Limb (tissue), 2 donors: ENCODE measurements around the gene KCNJ3.

Source experiments
- DNase-seq, 2 donors: peaks; one replicate each; pipeline ENCODE4 v3.0.0-alpha.2; 2016; ENCODE audit errors: extremely low spot score in 2 of 2

The KCNJ3 gene

GRCh38 chr2:154707994-154708575, 9.6 kb downstream of the KCNJ3 start:
- no peak for DNase-seq

DNA sequence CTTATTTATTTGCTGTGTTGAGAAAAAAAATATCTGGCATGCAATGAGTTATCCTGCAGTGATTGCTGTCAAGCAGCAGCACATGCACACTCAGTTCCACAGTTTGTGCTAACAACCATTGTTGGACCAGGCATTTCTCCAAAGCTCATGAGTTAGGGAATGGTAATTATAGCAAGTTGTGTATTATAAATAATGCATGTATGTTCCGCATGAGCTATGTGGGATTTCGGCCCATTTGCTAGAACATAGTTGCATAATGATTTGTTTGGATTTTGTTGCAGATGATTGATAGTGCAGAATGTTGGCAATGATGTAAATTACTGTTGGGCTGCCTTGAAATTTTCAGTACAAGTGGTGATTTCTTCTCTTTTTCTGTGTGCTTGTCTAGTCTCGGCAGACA, 10.7 kb downstream of the KCNJ3 start:
- no peak for DNase-seq

GRCh38 chr2:154710078-154710477, 11.6 kb downstream of the KCNJ3 start:
- DNase-seq, result no peak

DNA sequence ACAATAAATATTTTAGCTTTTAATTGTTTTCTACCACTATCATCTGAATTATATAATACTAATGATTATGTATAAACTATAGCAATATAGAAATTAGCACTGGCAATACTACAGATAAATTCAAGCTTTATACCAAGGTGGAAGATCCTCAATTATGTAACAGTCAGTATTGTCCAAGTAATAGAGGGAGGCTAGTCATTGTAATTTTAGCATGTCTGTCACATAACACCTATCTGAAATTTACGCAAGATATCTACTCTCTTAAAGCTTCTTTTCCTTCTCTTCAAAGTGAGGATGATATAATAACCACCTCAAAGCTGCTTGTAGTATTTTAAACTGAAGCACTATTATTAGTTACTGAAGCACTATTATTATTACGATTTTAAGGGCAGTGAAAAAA, 12.2 kb downstream of the KCNJ3 start:
- DNase-seq, result no peak

- no peak for DNase-seq
Observed at GRCh38 chr2:154713675-154714074, 15.2 kb downstream of the KCNJ3 start.

GRCh38 chr2:154720651-154721050, 22.2 kb downstream of the KCNJ3 start:
- DNase-seq, result no peak

- DNase-seq, result no peak
Observed at GRCh38 chr2:154724194-154724797, 25.8 kb downstream of the KCNJ3 start.

GRCh38 chr2:154740361-154740760, 41.9 kb downstream of the KCNJ3 start:
- DNase-seq, result peak in 1 of 2 donors; percentile 14

DNA sequence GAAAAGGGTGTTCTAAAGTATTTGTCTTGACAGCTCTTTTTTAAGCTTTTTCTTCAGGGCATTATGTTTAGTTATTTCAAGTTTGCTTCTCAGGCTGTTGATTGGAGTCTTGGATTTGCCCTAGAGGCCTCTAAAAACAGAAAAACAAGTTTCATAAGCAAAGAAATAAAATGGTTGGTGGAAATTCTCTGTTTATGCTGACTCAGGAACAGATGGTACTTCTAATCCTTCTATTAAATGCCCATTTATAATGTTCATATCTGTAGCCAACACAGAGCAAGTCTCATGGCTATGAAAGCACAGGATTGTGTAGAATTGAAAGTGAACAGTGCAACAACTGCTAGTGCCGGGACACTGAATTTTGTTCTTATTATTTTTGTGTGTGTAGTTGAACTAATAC, 60.4 kb downstream of the KCNJ3 start:
- peak in 1 of 2 donors; percentile 4 for DNase-seq

GRCh38 chr2:154762638-154763037, 64.1 kb downstream of the KCNJ3 start:
- DNase-seq, result no peak

GRCh38 chr2:154771664-154772284, 73.3 kb downstream of the KCNJ3 start:
- DNase-seq, result no peak

- no peak for DNase-seq
Observed at GRCh38 chr2:154776825-154777224, 78.3 kb downstream of the KCNJ3 start.

- no peak for DNase-seq
Observed at GRCh38 chr2:154794406-154794805, 95.9 kb downstream of the KCNJ3 start.

- no peak for DNase-seq
Observed at GRCh38 chr2:154795651-154796050, 97.2 kb downstream of the KCNJ3 start.

GRCh38 chr2:154804451-154804850, 106.0 kb downstream of the KCNJ3 start:
- DNase-seq, result no peak

DNA sequence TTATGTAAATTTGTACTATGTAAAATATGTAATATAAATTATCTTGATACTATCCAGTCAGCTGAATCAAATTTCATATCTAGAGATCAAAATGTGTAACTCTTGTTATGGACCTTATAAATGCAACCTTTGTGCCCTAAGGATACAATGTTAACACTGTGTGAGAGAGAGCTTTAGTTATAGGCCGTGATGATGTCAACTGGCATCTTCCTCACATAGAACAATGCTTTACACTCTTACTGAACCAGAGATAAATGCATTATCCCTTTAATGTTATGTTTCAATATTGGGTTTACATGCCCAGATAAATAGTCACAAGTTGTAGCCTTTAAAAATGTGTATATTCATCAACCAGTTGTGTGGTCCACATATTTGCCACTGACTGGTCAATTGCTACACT, 115.1 kb downstream of the KCNJ3 start:
- DNase-seq, result no peak

GRCh38 chr2:154814856-154815255, 116.4 kb downstream of the KCNJ3 start:
- DNase-seq, result no peak

GRCh38 chr2:154825358-154825757, 126.9 kb downstream of the KCNJ3 start:
- DNase-seq, result no peak

- DNase-seq, result no peak
Observed at GRCh38 chr2:154826827-154827226, 128.3 kb downstream of the KCNJ3 start.

DNA sequence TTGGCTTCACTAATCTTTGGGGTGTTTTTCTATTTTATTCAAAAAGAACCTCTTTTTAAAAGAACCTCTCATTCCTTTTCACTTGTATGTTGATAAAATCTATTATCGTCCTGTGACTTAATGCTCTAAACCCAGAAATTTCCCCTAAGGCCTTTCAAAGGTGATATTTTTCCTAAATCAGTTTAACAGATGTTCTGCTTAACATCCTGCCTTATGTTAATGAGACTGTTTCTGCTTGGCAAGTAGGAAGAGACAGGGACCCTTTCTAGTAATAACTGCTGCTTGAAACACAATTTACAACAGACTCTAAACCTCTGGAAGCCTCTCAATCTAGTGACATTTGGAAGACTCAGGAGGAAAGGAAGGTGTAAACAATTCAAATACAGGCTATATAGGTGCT, 128.8 kb downstream of the KCNJ3 start:
- no peak for DNase-seq

- DNase-seq, result no peak
Observed at GRCh38 chr2:154832711-154833110, 134.2 kb downstream of the KCNJ3 start.

GRCh38 chr2:154836632-154837031, 138.1 kb downstream of the KCNJ3 start:
- no peak for DNase-seq

- no peak for DNase-seq
Observed at GRCh38 chr2:154837035-154837434, 138.5 kb downstream of the KCNJ3 start.
